GM13976 (cell line): ENCODE data around the gene DLX2.

Experiments
- DNase-seq: peaks from one replicate; pipeline ENCODE4 v3.0.0; 2012; ENCODE audit warnings: low spot score
- in situ Hi-C: fragments of 300-500 bp; cut with MboI; formaldehyde crosslinking; loops from one replicate; pipeline ENCODE4 v1.12.0; 2022; ENCODE audit warnings: low sequenced_read_pairs, mixed read lengths, inconsistent platforms; ENCODE audit not compliant: unreplicated experiment
- TF ChIP-seq, protein P1 (sequence below): IDR thresholded peaks from 2 replicates; pipeline ENCODE4 v1.5.1; 2012; ENCODE audit warnings: borderline replicate concordance, mild to moderate bottlenecking; ENCODE audit not compliant: insufficient read depth; ENCODE audit errors: extremely low read depth, missing control alignments, control extremely low read depth

Gene DLX2

DNA sequence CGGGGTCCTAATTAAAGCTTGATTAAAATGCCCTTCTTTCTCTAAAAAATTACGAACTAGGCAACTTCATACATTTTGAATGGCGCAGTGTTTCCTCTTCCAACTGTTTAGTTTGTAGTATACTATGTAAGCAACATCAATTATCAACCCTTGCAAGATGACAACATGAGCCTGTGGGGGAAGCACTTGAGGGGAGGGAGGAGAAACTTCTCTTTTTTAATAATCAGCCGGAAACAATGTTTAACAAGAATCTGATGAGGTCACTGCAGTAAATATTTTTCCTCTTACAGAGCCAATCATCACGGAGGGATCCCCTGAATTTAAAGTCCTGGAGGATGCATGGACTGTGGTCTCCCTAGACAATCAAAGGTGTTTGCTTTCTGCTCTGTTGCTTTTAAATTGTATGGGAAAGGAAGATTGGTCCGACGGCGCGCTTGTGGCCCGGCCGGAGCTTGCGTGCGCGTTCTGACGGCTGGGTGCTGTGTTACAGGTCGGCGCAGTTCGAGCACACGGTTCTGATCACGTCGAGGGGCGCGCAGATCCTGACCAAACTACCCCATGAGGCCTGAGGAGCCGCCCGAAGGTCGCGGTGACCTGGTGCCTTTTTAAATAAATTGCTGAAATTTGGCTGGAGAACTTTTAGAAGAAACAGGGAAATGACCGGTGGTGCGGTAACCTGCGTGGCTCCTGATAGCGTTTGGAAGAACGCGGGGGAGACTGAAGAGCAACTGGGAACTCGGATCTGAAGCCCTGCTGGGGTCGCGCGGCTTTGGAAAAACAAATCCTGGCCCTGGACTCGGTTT lies 22.7 kb downstream of the DLX2 start:
- in situ Hi-C loops: loop anchor here (25.0 kb wide), 2 partner anchors 1268 to 1368 kb away; partner anchors contain the start of genes GAD1 and SP5
- DNase-seq: no peak
- TF ChIP-seq, protein P1, sequence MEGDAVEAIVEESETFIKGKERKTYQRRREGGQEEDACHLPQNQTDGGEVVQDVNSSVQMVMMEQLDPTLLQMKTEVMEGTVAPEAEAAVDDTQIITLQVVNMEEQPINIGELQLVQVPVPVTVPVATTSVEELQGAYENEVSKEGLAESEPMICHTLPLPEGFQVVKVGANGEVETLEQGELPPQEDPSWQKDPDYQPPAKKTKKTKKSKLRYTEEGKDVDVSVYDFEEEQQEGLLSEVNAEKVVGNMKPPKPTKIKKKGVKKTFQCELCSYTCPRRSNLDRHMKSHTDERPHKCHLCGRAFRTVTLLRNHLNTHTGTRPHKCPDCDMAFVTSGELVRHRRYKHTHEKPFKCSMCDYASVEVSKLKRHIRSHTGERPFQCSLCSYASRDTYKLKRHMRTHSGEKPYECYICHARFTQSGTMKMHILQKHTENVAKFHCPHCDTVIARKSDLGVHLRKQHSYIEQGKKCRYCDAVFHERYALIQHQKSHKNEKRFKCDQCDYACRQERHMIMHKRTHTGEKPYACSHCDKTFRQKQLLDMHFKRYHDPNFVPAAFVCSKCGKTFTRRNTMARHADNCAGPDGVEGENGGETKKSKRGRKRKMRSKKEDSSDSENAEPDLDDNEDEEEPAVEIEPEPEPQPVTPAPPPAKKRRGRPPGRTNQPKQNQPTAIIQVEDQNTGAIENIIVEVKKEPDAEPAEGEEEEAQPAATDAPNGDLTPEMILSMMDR: no peak

- in situ Hi-C loops: loop anchor here (25.0 kb wide), 2 partner anchors 1267 to 1367 kb away; partner anchors contain the start of genes GAD1 and SP5
- no peak for DNase-seq
- TF ChIP-seq, protein P1: no peak
Measured at GRCh38 chr2:172079416-172079815, 23.3 kb downstream of the DLX2 start.

DNA sequence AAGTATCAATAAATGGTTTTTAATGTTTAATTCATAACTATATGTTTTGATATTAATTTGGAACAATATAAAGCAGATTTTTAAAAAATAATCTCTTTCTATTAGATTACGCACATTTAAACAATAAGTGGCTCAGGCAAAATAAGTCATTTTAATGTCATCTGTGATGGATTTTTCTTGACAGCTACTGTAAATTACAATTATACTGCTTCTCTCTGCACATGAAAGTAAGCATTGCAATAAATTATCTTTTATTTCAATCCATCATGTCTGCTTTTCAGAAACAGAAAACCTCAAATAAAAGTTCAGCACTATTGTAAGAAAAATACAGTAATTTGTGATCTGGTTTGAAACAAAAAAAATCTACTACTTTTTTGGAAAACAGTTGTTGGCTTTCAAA lies 28.4 kb downstream of the DLX2 start:
- TF ChIP-seq, protein P1: no peak
- in situ Hi-C loops: no loop called here
- DNase-seq: no peak

GRCh38 chr2:172073518-172073917 lies 29.2 kb downstream of the DLX2 start:
- DNase-seq: no peak
- in situ Hi-C loops: no loop called here
- TF ChIP-seq, protein P1: no peak

DNA sequence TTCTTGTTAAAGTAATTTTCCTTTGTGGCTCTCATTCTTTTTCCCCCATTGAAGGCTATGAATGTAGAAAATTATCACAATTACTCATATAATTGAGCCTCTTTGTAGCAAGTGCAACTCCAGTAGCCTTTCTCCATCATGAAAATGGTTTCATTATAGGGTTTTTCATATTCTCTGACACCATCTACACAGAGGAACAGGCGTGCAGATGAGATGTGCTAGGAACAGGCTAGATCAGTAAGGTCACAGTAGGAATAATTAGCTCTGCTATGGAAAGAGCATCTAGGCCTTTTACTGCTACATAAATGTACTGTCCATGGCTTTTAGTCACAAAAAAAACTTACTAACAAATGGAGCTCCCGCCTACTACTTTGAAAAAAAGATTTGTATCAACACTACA lies 30.0 kb downstream of the DLX2 start:
- no peak for DNase-seq
- in situ Hi-C loops: no loop called here
- TF ChIP-seq, protein P1: no peak

- TF ChIP-seq, protein P1: no peak
- in situ Hi-C loops: no loop called here
- no peak for DNase-seq
Measured at GRCh38 chr2:172072303-172072702, 30.4 kb downstream of the DLX2 start.
